Vagina (tissue), 2 donors: Measurements from ENCODE around the gene TBX10. TPM values are rescaled to one million over a fixed set of nuclear protein-coding genes. Genes with fewer than 3 reads are reported as not detected.
"Not testable (repeated sequence)": the region's sequence is repeated elsewhere in the genome, so short reads cannot be mapped to it uniquely, and the experiment has no call there.

Experiments used
- DNase-seq, 2 donors: peaks; one replicate each; pipeline ENCODE4 v3.0.0-alpha.2; 2017; ENCODE audit errors: extremely low spot score in 2 of 2
- H3K27ac ChIP-seq: fragments of 200-600 bp; sonication (generic); one replicate; pipeline ENCODE4 v1.5.1; 2019
- H3K27me3 ChIP-seq: fragments of 200-600 bp; sonication (generic); one replicate; pipeline ENCODE4 v1.5.1; 2019
- H3K36me3 ChIP-seq, 2 donors: fragments of 200-600 bp; sonication (generic); one replicate each; pipeline ENCODE4 v1.5.1; 2017 to 2019
- H3K4me1 ChIP-seq: fragments of 200-600 bp; sonication (generic); one replicate; pipeline ENCODE4 v1.5.1; 2019
- H3K4me3 ChIP-seq, 2 donors: fragments of 200-600 bp; sonication (generic); 1 replicate in 1 of 2; 2 replicates in 1 of 2; pipeline ENCODE4 v1.5.1; 2016 to 2019
- H3K9me3 ChIP-seq: fragments of 200-600 bp; sonication (generic); one replicate; pipeline ENCODE4 v1.5.1; 2019
- CTCF ChIP-seq, 3 experiments: fragments of 450-650 bp in 2 of 3; fragments of 200-600 bp in 1 of 3; sonication (generic) in 1 of 3; IDR thresholded peaks; one replicate each; pipeline ENCODE4 v1.5.1; 2017 to 2019; ENCODE audit warnings: antibody characterized with exemption in 3 of 3, mild to moderate bottlenecking in 2 of 3, moderate library complexity in 2 of 3
- POLR2A ChIP-seq, 2 donors: fragments of 450-650 bp; IDR thresholded peaks; one replicate each; pipeline ENCODE4 v1.6.1; 2017; ENCODE audit warnings: antibody characterized with exemption in 2 of 2, mild to moderate bottlenecking in 2 of 2, moderate library complexity in 2 of 2
- POLR2AphosphoS5 ChIP-seq, 2 donors: sonication (generic); formaldehyde crosslinking; IDR thresholded peaks; one replicate each; pipeline ENCODE4 v1.9.0; 2017; ENCODE audit warnings: antibody characterized with exemption in 2 of 2, mild to moderate bottlenecking in 2 of 2, low read depth in 1 of 2; ENCODE audit not compliant: insufficient read depth in 1 of 2
- intact Hi-C: fragments of 100-400 bp; cut with DNase I; formaldehyde crosslinking; loops from one replicate; pipeline ENCODE4 v1.15.1; 2023
- total RNA-seq: library from RNA; depleted of rRNA; stranded (reverse); fragments of >200 nt; gene quantifications from one replicate; pipeline ENCODE4 v1.2.3, GENCODE V29; 2016

The TBX10 gene
- total RNA-seq, 1 donor from 2014 or later, result not detected

- H3K9me3 ChIP-seq, result no peaks in the 10 kb centered on the region
- H3K4me1 ChIP-seq, result no peaks in the 10 kb centered on the region
- H3K36me3 ChIP-seq, result no peaks in the 10 kb centered on the region
- intact Hi-C loops, result no loop called here
- TF ChIP-seq CTCF (IDR thresholded peaks at IDR 0.05) (no peak), POLR2AphosphoS5 (IDR thresholded peaks at IDR 0.05; ENCODE audit: insufficient read depth in 1 of 2, low read depth in 1 of 2) (no peak), POLR2A (IDR thresholded peaks at IDR 0.05) (no peak)
- H3K27me3 ChIP-seq, result no peaks in the 10 kb centered on the region
- H3K27ac ChIP-seq, result no peak overlapping the region
- no peak for DNase-seq
- no peak overlapping the region for H3K4me3 ChIP-seq
These were observed 40.4 kb downstream of the TBX10 start for GRCh38 chr11:67599149-67599548.

- intact Hi-C loops, result not testable (repeated sequence)
These were observed 41.6 kb downstream of the TBX10 start for GRCh38 chr11:67597963-67598362.

GRCh38 chr11:67597458-67597857 is 42.1 kb downstream of the TBX10 start:
- H3K4me3 ChIP-seq, DNase-seq, H3K36me3 ChIP-seq, H3K4me1 ChIP-seq, H3K27me3 ChIP-seq, intact Hi-C loops, H3K27ac ChIP-seq, H3K9me3 ChIP-seq: not testable (repeated sequence)

More at GRCh38 chr11:67597963-67598362, 41.6 kb downstream of the TBX10 start:
- not testable (repeated sequence) for H3K36me3 ChIP-seq, H3K9me3 ChIP-seq, H3K4me1 ChIP-seq, DNase-seq, H3K4me3 ChIP-seq, H3K27me3 ChIP-seq, H3K27ac ChIP-seq

- no peak for DNase-seq
- Histone ChIP-seq H3K9me3 (no peaks in the 10 kb centered on the region), H3K27me3 (no peaks in the 10 kb centered on the region), H3K27ac (no peak overlapping the region), H3K4me3 (no peak overlapping the region), H3K4me1 (no peaks in the 10 kb centered on the region), H3K36me3 (no peaks in the 10 kb centered on the region)
- TF ChIP-seq POLR2AphosphoS5 (IDR thresholded peaks at IDR 0.05; ENCODE audit: insufficient read depth in 1 of 2, low read depth in 1 of 2), result no peak
- no peak for TF ChIP-seq POLR2A (IDR thresholded peaks at IDR 0.05)
- TF ChIP-seq CTCF (IDR thresholded peaks at IDR 0.05), result no peak
- intact Hi-C loops, result no loop called here
These were observed 42.7 kb downstream of the TBX10 start for GRCh38 chr11:67596753-67597300.

GRCh38 chr11:67594480-67594879 is 45.1 kb downstream of the TBX10 start:
- Histone ChIP-seq H3K27ac (no peak overlapping the region), H3K36me3 (no peaks in the 10 kb centered on the region), H3K9me3 (no peaks in the 10 kb centered on the region), H3K4me3 (no peak overlapping the region), H3K4me1 (no peaks in the 10 kb centered on the region), H3K27me3 (no peaks in the 10 kb centered on the region)
- no peak for DNase-seq
- TF ChIP-seq POLR2AphosphoS5 (IDR thresholded peaks at IDR 0.05; ENCODE audit: insufficient read depth in 1 of 2, low read depth in 1 of 2) (no peak), CTCF (IDR thresholded peaks at IDR 0.05) (no peak), POLR2A (IDR thresholded peaks at IDR 0.05) (no peak)
- intact Hi-C loops, result no loop called here

- Histone ChIP-seq H3K9me3 (no peaks in the 10 kb centered on the region), H3K36me3 (peaks cover 0 to under 1% of the 10 kb centered on the region in 2 donors), H3K4me3 (no peak overlapping the region), H3K4me1 (no peaks in the 10 kb centered on the region), H3K27me3 (no peaks in the 10 kb centered on the region), H3K27ac (no peak overlapping the region)
- DNase-seq, result no peak
- TF ChIP-seq CTCF (IDR thresholded peaks at IDR 0.05), result no peak
- TF ChIP-seq POLR2A (IDR thresholded peaks at IDR 0.05), result no peak
- no peak for TF ChIP-seq POLR2AphosphoS5 (IDR thresholded peaks at IDR 0.05; ENCODE audit: insufficient read depth in 1 of 2, low read depth in 1 of 2)
- intact Hi-C loops, result no loop called here
These were observed 46.0 kb downstream of the TBX10 start for GRCh38 chr11:67593565-67593905.
